Measurements from ENCODE around the gene PRPF8.

GRCh38 chr17:1647802-1648171 is 36.9 kb downstream of the PRPF8 start:
- no peak for TF ChIP-seq CTCF (IDR thresholded peaks at IDR 0.05)
- TF ChIP-seq POLR2AphosphoS5 (IDR thresholded peaks at IDR 0.05; ENCODE audit: low read depth, low read length) = no peak
- TF ChIP-seq SIN3A (IDR thresholded peaks at IDR 0.05; ENCODE audit: borderline replicate concordance, insufficient read depth, low read depth, low read length) = no peak
- TF ChIP-seq REST (IDR thresholded peaks at IDR 0.05; ENCODE audit: insufficient read depth in 1 of 2, low read depth in 2 of 2, low read length in 1 of 2) = no peak
- TF ChIP-seq TCF7L2 (IDR thresholded peaks at IDR 0.05; ENCODE audit: low read depth, low read length) = no peak
